Jurkat, Clone E6-1 (cell line): Measurements from ENCODE around the gene SF3B3.
"Not testable (repeated sequence)": the region's sequence is repeated elsewhere in the genome, so short reads cannot be mapped to it uniquely, and the experiment has no call there.

Experiments used
- DNase-seq: peaks from one replicate; pipeline ENCODE4 v3.0.0-alpha.2; 2011; ENCODE audit warnings: low read depth, low spot score
- H3K4me3 ChIP-seq: 2 replicates; pipeline ENCODE4 v1.5.1; 2011; ENCODE audit warnings: mild to moderate bottlenecking, low read length, control low read depth, moderate library complexity

Gene SF3B3

DNA sequence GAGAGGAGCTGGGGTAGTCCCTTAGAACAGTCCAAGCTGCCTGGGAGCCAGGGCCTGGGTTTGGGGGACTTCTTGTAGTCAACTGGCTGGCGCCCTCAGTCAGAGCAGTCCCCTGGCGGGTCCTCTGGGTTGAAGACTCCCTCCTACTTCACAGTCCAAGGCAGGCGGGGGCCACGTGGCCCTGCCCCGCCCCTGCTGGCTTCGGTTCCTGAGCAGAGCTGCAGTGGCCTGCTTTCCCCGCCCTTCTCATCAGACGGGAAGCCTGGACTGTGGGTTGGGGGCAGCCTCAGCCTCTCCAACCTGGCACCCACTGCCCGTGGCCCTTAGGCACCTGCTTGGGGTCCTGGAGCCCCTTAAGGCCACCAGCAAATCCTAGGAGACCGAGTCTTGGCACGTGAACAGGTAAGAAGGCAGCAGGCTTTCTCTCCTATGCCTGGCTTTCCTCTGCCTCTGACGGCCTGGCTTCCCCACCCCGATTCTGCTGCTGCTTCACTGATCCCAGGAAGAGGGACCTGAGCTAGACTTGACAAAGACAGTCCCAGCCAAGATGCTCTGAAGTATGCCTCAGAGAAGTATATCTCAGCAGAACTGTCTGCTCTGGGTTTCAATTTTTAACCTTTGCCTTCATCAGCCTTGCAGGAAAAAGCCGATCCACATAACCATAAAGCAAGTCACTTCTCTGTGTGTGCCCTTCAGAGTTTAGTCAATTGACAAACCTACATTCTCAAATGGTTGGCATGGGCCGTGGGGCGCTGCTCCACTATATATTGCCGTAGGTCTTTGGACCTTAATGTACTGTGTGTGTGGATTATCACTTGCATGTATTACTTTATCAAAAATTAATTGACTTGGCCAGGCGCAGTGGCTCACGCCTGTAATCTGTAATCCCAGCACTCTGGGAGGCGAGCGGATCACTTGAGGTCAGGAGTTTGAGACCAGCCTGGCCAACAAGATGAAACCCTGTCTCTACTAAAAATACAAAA, 56.3 kb downstream of the SF3B3 start:
- DNase-seq = no peak
- no peak overlapping the region for H3K4me3 ChIP-seq

- no peak overlapping the region for H3K4me3 ChIP-seq
- DNase-seq = no peak
These were observed 58.8 kb downstream of the SF3B3 start for GRCh38 chr16:70582280-70582978.

GRCh38 chr16:70586731-70587130, 63.1 kb downstream of the SF3B3 start:
- no peak overlapping the region for H3K4me3 ChIP-seq
- no peak for DNase-seq

GRCh38 chr16:70588565-70588964, 64.9 kb downstream of the SF3B3 start:
- no peak for DNase-seq
- no peak overlapping the region for H3K4me3 ChIP-seq

- DNase-seq, H3K4me3 ChIP-seq: not testable (repeated sequence)
These were observed 65.8 kb downstream of the SF3B3 start for GRCh38 chr16:70589416-70589815.

DNA sequence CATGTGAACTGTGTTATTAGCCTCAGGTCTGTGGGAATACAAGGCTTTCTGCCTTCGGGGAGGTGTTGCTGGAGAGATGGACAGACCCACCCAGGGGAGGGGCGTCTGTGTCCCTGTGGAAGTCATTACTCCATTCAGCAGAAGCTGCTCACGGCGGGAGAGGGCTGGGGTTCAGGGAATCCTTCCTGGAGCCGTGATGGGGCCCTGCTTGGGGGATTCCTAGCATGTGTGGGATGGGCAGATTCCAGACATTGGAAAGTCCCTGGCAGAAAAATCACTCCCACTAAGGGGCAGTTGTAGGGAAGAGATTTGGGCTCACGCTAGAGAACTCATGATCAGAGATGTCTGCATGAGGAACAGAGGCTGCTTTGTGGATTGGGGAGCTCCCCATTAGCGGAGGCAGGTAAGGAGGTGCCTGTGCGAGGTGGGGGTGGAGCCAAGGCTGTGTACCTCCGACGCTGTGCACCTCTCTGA, 66.4 kb downstream of the SF3B3 start:
- DNase-seq = no peak
- H3K4me3 ChIP-seq = no peak overlapping the region

DNA sequence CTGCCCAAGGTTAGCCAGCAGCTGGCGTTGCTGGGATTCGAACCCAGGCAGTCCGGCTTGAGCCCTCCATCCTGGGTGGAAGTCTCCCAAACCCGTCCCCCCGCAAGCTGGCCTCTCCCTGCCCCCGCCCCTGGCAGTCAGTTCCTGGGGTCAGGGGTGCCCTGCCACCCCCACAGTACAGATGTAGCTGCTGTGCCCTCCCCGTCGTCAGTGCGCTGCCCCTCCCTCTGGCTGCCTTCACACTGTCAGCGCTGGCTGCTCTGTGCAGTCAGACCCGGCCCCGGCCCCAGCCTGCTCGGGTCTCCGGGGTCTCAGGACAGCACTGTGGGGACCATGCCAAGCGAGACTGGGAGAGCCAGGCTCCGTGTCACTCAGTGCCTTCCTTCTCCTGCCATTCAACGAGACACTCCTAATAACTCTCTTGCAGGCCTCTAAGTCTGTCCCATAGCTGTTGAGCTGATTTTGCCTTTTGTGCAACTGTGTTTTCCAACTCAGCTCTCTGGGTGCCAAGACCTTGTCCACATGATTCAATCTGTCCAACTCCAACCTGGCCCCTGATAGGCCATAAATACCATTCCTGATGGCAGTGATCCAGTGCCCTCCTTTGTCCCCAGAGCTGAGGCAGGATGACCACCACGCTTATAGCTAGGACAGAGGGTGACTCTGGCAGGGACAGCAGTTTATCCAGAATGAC, 67.3 kb downstream of the SF3B3 start:
- H3K4me3 ChIP-seq = no peak overlapping the region
- no peak for DNase-seq

GRCh38 chr16:70591615-70592014, 68.0 kb downstream of the SF3B3 start:
- no peak overlapping the region for H3K4me3 ChIP-seq
- no peak for DNase-seq

DNA sequence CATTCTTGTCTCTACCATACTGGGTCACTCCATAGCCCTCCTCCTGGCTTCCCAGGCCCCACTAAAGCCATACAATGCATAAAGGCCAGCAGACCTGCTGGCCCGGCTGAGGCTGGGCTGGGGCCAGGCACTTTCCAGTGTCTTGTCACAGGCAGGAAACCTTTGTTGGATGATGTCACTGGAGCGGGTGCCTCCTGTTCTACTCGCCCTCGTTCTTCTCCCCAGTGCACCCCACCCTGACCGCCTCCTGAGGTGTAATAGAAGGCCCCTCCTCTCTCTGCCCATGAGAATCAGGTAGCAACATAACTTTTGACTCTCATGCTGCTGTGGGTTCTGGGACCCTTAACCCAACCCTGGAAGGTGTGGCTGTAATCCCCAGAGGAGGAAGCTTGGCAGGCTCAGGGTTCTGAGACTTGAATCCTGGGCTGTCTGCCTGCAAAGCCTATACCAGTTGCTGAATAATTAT, 68.5 kb downstream of the SF3B3 start:
- no peak overlapping the region for H3K4me3 ChIP-seq
- no peak for DNase-seq

- DNase-seq = no peak
- no peak overlapping the region for H3K4me3 ChIP-seq
These were observed 69.9 kb downstream of the SF3B3 start for GRCh38 chr16:70593544-70593943.

GRCh38 chr16:70594569-70594968, 71.0 kb downstream of the SF3B3 start:
- H3K4me3 ChIP-seq = no peak overlapping the region
- DNase-seq = no peak

DNA sequence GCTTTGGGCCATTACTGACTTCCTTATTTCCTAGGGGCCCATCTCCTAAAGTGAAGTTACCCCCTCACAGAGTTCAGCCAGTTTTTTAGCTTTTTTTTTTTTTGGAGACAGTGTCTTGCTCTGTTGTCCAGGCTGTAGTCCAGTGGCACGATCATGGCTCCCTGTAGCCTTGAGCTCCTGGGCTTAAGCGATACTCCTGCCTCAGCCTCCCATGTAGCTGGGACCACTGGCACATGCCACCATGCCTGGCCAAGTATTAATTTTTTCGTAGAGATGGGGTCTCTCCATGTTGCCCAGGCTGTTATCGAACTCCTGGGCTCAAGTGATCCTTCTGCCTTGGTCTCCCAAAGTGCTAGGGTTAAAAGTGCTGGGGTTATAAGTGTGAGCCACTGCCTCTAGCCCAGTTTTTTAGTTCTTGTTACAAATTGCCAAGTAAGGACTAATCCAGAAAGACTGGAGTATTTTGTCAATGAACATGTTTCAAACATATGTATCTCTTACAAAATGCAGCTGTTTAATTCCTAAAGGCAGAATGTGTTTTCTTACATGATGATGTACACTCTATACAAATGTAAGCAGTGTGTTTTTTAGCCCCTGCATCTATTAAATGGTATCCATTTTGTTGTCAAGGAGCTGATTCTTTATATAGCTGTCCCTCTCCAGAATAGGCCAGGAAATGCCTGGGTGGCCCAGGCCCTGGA, 73.7 kb downstream of the SF3B3 start:
- H3K4me3 ChIP-seq = no peak overlapping the region
- DNase-seq = no peak

GRCh38 chr16:70598937-70599503, 75.4 kb downstream of the SF3B3 start:
- DNase-seq = no peak

DNA sequence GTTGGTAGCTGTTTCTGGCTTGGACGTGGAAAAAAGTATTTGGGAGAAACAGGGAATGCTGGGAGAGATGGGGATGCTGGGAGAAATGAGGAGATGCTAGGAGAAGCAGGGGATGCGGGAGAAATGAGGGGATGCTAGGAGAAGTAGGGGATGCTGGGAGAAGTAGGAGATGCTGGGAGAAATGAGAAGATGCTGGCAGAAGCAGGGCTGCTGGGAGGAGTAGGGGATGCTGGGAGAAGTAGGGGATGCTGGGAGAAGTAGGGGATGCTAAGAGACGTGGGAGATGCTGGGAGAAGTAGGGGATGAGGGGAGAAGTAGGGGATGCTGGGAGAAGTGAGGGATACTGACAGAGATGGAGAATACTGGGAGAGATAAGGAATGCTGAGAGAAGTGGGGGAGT, 77.1 kb downstream of the SF3B3 start:
- no peak overlapping the region for H3K4me3 ChIP-seq
- DNase-seq = no peak

More at GRCh38 chr16:70598937-70599503, 75.4 kb downstream of the SF3B3 start:
- H3K4me3 ChIP-seq = no peak overlapping the region

DNA sequence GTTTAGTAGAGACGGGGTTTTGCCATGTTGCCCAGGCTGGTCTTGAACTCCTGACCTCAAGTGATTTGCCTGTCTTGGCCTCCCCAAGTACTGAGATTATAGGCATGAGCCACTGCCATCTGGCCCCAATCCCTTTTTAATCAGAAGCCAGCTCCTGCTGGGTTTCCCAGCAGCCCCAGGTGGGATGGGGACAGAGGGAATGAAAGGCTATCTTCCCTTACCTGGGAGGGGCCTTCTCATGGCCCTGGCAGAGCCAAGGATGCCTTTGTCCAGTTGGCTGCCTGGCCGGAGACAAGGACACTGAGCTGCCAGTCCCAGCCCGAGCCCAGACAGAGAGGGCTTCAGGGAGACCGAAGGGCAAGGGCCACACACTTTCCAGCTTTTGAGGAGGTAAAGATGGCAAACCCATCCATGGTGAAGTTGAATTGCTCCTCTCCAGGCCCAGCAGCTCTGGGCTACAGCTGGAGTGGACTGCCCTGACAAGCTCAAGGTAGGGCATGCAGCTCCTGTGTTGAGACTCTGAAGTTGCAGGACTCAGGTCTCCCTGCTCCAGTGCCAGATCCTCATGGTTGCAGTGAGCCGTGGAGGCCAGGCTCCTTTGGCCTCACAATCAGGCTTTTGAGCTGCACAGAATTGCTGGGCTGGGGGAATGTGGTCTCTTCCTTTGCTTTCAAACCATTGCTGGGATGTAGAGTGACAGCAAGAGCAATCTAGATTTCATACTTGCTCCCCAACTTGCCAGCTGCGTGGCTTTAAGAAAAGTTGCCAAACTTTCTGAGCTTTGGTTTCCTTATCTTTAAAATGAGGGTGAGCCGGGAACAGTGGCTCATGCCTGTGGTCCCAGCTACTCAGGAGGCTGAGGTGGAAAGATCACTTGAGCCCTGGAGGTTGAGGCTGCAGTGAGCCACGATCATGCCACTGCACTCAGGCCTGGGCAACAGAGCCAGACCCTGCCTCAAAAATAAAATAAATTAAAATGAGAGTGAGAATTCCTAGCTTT, 78.3 kb downstream of the SF3B3 start:
- no peak overlapping the region for H3K4me3 ChIP-seq
- DNase-seq = no peak

DNA sequence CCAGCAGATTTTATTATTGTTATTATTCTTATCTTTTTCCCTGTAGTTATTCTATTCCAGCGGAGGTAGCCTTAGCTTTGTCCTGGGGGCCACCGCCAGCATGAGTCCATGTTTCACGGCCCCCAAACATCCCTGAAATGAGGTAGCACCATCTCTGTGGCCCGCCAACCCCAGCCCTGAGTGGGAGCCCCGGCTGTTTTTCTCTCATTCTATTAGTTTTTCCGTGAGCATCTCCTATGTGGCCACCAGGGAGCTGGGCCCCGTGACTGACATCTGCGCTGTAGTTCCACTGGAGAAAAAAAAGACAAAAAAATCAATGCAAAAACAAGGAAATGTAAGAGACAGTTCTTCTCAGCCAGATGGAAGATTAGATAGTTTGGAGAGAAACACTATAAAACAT, 79.2 kb downstream of the SF3B3 start:
- no peak for DNase-seq
- no peak overlapping the region for H3K4me3 ChIP-seq
